OCI-M2 (cell line): ENCODE measurements around the gene PTPN4.
"Not testable (repeated sequence)": the region's sequence is repeated elsewhere in the genome, so short reads cannot be mapped to it uniquely, and the experiment has no call there.

Source experiments
- DNase-seq: peaks from one replicate; lab custom pipeline; 2025; ENCODE audit not compliant: unreplicated experiment; lab: John Stamatoyannopoulos, UW

The PTPN4 gene

GRCh38 chr2:119804409-119804808 lies 44.7 kb downstream of the PTPN4 start:
- DNase-seq: not testable (repeated sequence)

- no peak for DNase-seq
Measured at GRCh38 chr2:119808516-119809147, 48.9 kb downstream of the PTPN4 start.

- no peak for DNase-seq
Measured at GRCh38 chr2:119809339-119810048, 49.8 kb downstream of the PTPN4 start.

GRCh38 chr2:119810049-119810630 lies 50.4 kb downstream of the PTPN4 start:
- DNase-seq: no peak

- DNase-seq: no peak
Measured at GRCh38 chr2:119814216-119814615, 54.5 kb downstream of the PTPN4 start.

- no peak for DNase-seq
Measured at GRCh38 chr2:119818792-119819191, 59.1 kb downstream of the PTPN4 start.

- no peak for DNase-seq
Measured at GRCh38 chr2:119819846-119820245, 60.1 kb downstream of the PTPN4 start.

GRCh38 chr2:119820275-119820674 lies 60.6 kb downstream of the PTPN4 start:
- no peak for DNase-seq

GRCh38 chr2:119821266-119821665 lies 61.5 kb downstream of the PTPN4 start:
- no peak for DNase-seq

GRCh38 chr2:119823734-119824334 lies 64.1 kb downstream of the PTPN4 start:
- DNase-seq: no peak

GRCh38 chr2:119826370-119826961 lies 66.7 kb downstream of the PTPN4 start:
- DNase-seq: no peak

- DNase-seq: no peak
Measured at GRCh38 chr2:119827866-119828507, 68.3 kb downstream of the PTPN4 start.

- no peak for DNase-seq
Measured at GRCh38 chr2:119836455-119837142, 76.9 kb downstream of the PTPN4 start.

GRCh38 chr2:119837350-119837749 lies 77.6 kb downstream of the PTPN4 start:
- DNase-seq: no peak

- DNase-seq: no peak
Measured at GRCh38 chr2:119837759-119838158, 78.0 kb downstream of the PTPN4 start.

GRCh38 chr2:119838179-119838578 lies 78.5 kb downstream of the PTPN4 start:
- DNase-seq: no peak

GRCh38 chr2:119841550-119841949 lies 81.8 kb downstream of the PTPN4 start:
- DNase-seq: no peak

GRCh38 chr2:119846021-119846420 lies 86.3 kb downstream of the PTPN4 start:
- DNase-seq: no peak

- no peak for DNase-seq
Measured at GRCh38 chr2:119849838-119850565, 90.3 kb downstream of the PTPN4 start.

- no peak for DNase-seq
Measured at GRCh38 chr2:119852214-119852613, 92.5 kb downstream of the PTPN4 start.
